ENCODE data around the gene PIGC. TPM values are rescaled to one million over a fixed set of nuclear protein-coding genes. Genes with fewer than 3 reads are reported as not detected.

PIGC gene
- total RNA-seq, 1 donor from 2014 or later = 28.0 TPM

DNA sequence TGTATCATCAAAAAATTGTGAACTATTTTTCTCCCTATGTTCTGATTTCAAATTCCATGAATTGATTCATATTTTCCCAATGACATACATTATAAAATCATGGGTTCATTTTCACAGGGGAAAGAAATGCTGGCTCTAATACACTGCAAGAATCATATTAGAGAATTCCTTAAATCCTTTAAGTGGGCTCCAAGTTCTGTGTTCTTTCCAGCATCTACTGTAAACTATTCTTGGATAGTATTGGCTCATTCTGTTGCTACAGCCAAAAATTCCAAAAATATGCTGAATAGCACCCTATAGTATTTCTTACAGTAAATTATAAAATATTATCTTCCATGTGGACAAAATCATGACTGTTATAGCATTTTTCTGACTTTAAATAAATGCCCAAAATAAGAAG is 42.4 kb downstream of the PIGC start:
- Histone ChIP-seq H3K4me3 (ENCODE audit: low read depth, low read length) (no peak overlapping the region), H3K27me3 (ENCODE audit: control insufficient read depth, insufficient read depth, low read length) (no peaks in the 10 kb centered on the region), H3K36me3 (ENCODE audit: control insufficient read depth, insufficient read depth, low read length) (no peaks in the 10 kb centered on the region)
- DNase-seq (ENCODE audit: low read depth) = no peak
- TF ChIP-seq, protein P1, sequence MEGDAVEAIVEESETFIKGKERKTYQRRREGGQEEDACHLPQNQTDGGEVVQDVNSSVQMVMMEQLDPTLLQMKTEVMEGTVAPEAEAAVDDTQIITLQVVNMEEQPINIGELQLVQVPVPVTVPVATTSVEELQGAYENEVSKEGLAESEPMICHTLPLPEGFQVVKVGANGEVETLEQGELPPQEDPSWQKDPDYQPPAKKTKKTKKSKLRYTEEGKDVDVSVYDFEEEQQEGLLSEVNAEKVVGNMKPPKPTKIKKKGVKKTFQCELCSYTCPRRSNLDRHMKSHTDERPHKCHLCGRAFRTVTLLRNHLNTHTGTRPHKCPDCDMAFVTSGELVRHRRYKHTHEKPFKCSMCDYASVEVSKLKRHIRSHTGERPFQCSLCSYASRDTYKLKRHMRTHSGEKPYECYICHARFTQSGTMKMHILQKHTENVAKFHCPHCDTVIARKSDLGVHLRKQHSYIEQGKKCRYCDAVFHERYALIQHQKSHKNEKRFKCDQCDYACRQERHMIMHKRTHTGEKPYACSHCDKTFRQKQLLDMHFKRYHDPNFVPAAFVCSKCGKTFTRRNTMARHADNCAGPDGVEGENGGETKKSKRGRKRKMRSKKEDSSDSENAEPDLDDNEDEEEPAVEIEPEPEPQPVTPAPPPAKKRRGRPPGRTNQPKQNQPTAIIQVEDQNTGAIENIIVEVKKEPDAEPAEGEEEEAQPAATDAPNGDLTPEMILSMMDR (IDR thresholded peaks at IDR 0.05; ENCODE audit: insufficient read depth, low read length, poor library complexity, severe bottlenecking) = no peak

DNA sequence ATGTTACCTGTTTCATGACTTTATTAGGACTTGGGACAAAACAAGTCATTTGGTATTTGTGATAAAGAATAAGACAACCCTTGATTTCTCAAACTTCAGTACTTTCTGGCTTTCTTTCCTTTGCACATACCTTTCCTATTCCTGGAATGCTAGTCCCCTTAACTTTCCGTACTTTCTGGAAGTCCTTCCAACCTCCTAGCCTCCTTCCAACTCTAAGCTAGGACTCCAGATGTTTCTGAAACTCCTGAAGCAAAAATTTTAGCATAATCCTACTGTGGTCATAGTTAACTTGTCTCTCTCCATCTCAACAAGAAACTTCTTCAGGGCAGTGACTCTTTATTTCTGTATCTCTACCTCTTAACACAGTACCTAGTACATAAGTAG is 43.2 kb downstream of the PIGC start:
- no peak for DNase-seq (ENCODE audit: low read depth)
- no peaks in the 10 kb centered on the region for H3K27me3 ChIP-seq (ENCODE audit: control insufficient read depth, insufficient read depth, low read length)
- TF ChIP-seq, protein P1 (IDR thresholded peaks at IDR 0.05; ENCODE audit: insufficient read depth, low read length, poor library complexity, severe bottlenecking) = no peak
- no peak overlapping the region for H3K4me3 ChIP-seq (ENCODE audit: low read depth, low read length)
- H3K36me3 ChIP-seq (ENCODE audit: control insufficient read depth, insufficient read depth, low read length) = no peaks in the 10 kb centered on the region

DNA sequence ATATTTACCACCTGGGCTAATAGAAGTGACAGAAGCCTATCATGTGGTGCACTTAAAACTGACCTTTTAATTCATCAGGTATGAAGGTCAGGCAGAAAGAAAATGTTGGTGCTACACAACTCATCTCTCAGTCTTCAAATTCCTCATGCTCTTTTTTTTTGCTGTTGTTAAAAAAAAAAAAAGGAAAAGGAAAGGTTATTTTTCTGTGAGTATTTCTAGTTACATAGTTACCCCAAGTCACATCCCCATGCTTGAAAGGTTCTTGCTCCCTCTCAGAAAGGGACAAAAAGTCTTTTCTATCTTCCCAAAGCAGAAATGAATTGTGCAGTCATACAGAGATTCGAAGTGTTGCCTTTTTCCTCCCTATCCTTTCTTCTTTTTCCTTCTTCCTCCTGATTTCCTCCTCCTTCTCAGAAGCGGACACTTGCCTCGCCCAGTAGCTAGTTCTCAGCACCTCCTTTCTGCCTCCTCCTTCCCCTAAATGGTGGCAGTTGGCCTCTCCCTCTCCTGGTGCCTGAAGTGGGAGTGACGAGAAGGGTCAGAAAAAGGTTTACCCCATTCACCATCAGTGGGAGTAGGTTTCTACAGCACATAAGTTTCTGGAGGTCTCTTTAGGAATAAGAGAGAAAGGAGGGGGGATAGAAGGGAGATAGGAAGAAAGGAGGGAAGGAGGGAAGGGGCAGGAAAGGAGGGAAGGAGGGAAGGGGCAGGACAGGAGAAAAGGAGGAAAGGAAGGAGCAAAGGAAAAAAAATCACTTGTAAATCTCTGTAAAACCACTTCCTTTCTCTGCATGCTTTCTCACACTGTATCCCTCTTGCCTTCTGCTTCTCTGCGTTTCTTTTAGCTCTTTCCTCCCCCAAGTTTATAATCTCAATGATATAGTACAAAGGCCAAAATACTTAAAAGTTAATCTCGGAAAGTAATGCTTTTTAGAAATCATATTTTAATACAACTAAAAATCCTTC is 43.8 kb downstream of the PIGC start:
- H3K36me3 ChIP-seq (ENCODE audit: control insufficient read depth, insufficient read depth, low read length) = no peaks in the 10 kb centered on the region
- H3K27me3 ChIP-seq (ENCODE audit: control insufficient read depth, insufficient read depth, low read length) = no peaks in the 10 kb centered on the region
- TF ChIP-seq, protein P1 (IDR thresholded peaks at IDR 0.05; ENCODE audit: insufficient read depth, low read length, poor library complexity, severe bottlenecking) = no peak
- no peak for DNase-seq (ENCODE audit: low read depth)
- no peak overlapping the region for H3K4me3 ChIP-seq (ENCODE audit: low read depth, low read length)

DNA sequence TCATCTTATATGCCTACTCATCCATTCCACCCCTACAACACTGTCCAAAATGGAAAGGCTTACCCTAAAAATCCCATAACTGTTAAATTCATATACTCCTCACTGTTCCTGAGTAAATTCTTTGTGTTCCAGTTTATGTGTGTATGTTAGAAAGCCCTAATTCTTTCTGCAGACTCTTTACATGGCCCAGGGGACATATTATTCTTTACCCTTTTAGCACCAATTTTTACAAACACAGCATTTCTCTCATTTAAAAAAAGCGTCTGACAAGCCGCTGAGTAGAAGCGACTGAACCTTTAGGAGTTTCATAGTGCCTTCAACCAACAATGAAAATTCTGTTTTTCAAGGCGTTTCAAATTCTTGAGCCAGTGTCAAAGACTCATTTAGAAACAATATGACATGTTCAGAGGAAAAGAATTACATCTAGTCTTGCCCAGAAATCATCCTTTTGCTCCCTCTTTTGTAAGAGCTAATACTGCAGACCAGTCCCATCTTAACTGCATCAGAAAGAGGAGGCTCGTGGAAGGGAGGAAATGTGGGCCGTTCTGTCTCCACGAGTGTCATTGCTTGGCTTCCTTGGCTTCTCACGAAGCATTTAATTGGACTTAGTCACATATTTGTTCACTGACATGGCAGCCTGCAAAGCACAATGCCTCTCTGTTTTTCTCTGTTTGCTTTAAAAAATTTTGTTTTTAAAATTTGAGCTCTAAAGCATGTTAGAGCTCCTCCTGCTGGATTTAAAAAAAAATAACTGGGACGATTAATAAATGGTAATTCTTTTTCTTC is 44.7 kb downstream of the PIGC start:
- H3K4me3 ChIP-seq (ENCODE audit: low read depth, low read length) = no peak overlapping the region
- TF ChIP-seq, protein P1 (IDR thresholded peaks at IDR 0.05; ENCODE audit: insufficient read depth, low read length, poor library complexity, severe bottlenecking) = peak; percentile 45
- H3K27me3 ChIP-seq (ENCODE audit: control insufficient read depth, insufficient read depth, low read length) = no peaks in the 10 kb centered on the region
- H3K36me3 ChIP-seq (ENCODE audit: control insufficient read depth, insufficient read depth, low read length) = no peaks in the 10 kb centered on the region
- peak; percentile 76 for DNase-seq (ENCODE audit: low read depth)

DNA sequence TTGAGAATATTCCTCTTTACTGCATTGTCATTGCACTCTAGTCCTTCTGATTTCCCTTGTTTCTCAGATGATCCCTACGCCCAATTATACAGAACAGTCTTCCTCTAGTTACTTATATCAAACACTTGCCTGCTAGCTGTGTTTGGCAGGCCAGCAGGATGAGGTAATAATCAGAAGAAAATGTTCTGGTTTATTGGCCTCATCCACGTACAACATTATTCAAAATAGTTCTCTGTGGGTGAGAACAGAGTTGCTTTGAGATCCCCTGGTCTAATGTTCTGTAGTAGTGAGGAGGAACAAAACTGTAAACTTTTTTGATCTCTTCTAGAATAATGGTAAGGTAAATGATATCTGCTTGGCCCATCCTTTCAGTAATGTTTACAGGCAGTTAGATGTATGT is 45.7 kb downstream of the PIGC start:
- H3K36me3 ChIP-seq (ENCODE audit: control insufficient read depth, insufficient read depth, low read length) = no peaks in the 10 kb centered on the region
- H3K27me3 ChIP-seq (ENCODE audit: control insufficient read depth, insufficient read depth, low read length) = no peaks in the 10 kb centered on the region
- TF ChIP-seq, protein P1 (IDR thresholded peaks at IDR 0.05; ENCODE audit: insufficient read depth, low read length, poor library complexity, severe bottlenecking) = no peak
- no peak overlapping the region for H3K4me3 ChIP-seq (ENCODE audit: low read depth, low read length)
- DNase-seq (ENCODE audit: low read depth) = no peak
